GM19397 (cell line): Measurements from ENCODE around the gene C2CD4B.

Experiments
- ATAC-seq: cut with Tn5 transposase; IDR thresholded peaks from one replicate; pipeline ENCODE4 v1.9.1; 2021; ENCODE audit warnings: mild to moderate bottlenecking, moderate library complexity; ENCODE audit not compliant: unreplicated experiment

The C2CD4B gene

GRCh38 chr15:62119874-62120273 is 45.2 kb downstream of the C2CD4B start:
- ATAC-seq, result no peak

GRCh38 chr15:62119227-62119864 is 45.7 kb downstream of the C2CD4B start:
- ATAC-seq, result no peak

GRCh38 chr15:62118520-62119226 is 46.4 kb downstream of the C2CD4B start:
- ATAC-seq, result no peak

DNA sequence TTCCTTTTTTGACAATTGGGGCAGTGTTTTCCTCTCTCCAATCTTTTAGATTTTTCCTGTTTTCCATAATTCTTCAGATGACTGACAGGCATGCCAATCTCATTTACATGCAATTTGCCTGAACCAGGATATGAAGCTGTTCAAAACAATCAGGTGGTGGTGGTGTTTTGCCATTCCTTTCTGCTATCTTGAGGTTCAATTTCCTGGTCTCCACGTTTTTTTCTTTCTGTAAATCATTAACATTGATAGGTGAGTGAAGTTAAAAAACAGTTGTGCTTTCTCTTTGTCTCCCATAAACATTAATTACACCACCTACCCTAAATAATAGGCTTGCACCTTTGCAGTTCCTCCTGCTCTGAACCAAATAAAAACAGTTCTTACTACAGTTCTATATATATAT is 49.2 kb downstream of the C2CD4B start:
- no peak for ATAC-seq
